Heart left ventricle (tissue), 13 donors: Measurements from ENCODE around the gene PRR20D.

Experiments used
- CTCF ChIP-seq, 12 donors: fragments of 200-600 bp; sonication (generic) in 4 of 12; IDR thresholded peaks; one replicate each; pipeline versions ENCODE4 v1.5.0 to v1.8.0; 2018 to 2022; ENCODE audit warnings: antibody characterized with exemption in 12 of 12, mild to moderate bottlenecking in 5 of 12
- POLR2A ChIP-seq, 2 donors: fragments of 450-650 bp; IDR thresholded peaks; one replicate each; pipeline ENCODE4 v1.6.1; 2017; ENCODE audit warnings: antibody characterized with exemption in 2 of 2, mild to moderate bottlenecking in 2 of 2, moderate library complexity in 2 of 2
- donor health status: ischemic (EF 13 %, LVEDD 7.1; RV severe dilation, severe dysfunction).
- donor health status: DM: no; HTN: yes; CAD: no.
- donor health status: DM: no; HTN: no; CAD: no.
- donor health status: ischemic (EF 25% LVEDD 6.9; RV normal size, moderate dysfunction).
- donor health status: ischemic (EF 25% LVEDD 5.7; RV mildly dilated, moderate dysfunction).
- donor health status: ischemic (EF 35%, LVEDD 5.7; RV mildly dilated, moderate dysfunction).
- donor health status: nonischemic (EF 11% LVEDD 7.7; RV severe dilation, severe dysfunction).
- donor health status: DM: yes; HTN: yes; CAD: no.
- donor health status: PGD.
- donor health status: ischemic (EF 29% LVEDD 5.4; RV normal size, mild dysfunction).
- donor health status: nonischemic (EF 23%, LVEDD 6.1; RV moderate dilation, normal function).

GRCh38 chr13:57191667-57192066 is 31.2 kb downstream of the PRR20D start:
- TF ChIP-seq CTCF (IDR thresholded peaks at IDR 0.05) (no peak), POLR2A (IDR thresholded peaks at IDR 0.05) (no peak)
